Sciatic nerve (tissue), 2 donors: ENCODE data around the gene ABLIM2. TPM values are rescaled to one million over a fixed set of nuclear protein-coding genes. Genes with fewer than 3 reads are reported as not detected.
"Not testable (repeated sequence)": the region's sequence is repeated elsewhere in the genome, so short reads cannot be mapped to it uniquely, and the experiment has no call there.

ENCODE experiments used
- ATAC-seq: fragments of 200-7000 bp; cut with Tn5 transposase; one replicate; pipeline ENCODE4 v1.9.1; 2020; ENCODE audit warnings: mild to moderate bottlenecking, moderate library complexity
- DNase-seq: peaks from one replicate; pipeline ENCODE4 v3.0.0-alpha.2; 2020; ENCODE audit warnings: low spot score
- intact Hi-C: fragments of 100-400 bp; cut with DNase I; formaldehyde crosslinking; loops from one replicate; pipeline ENCODE4 v1.14.2; 2022
- microRNA-seq: library from miRNA; unstranded; fragments of <30 nt; microRNA quantifications from one replicate; pipeline ENCODE4 v1.2.0, GENCODE V29; 2020
- total RNA-seq: library from RNA; stranded (reverse); fragmentation: NEBNext Ultra II Directional; extraction: Animal tissue kit (Norgen Biotek cat#: 25700); gene quantifications from one replicate; pipeline ENCODE4 v1.2.1, GENCODE V29; 2021
- donor health status: DM: no; HTN: no; CAD: no.
- donor health status: DM: no; HTN: no; CAD: no.

ABLIM2 gene
- total RNA-seq, 1 donor from 2014 or later: 44.4 TPM

- intact Hi-C loops: no loop called here
Measured at GRCh38 chr4:7928711-7929110, 229.9 kb downstream of the ABLIM2 start.

GRCh38 chr4:7926822-7927221 lies 231.8 kb downstream of the ABLIM2 start:
- ATAC-seq: no peak
- intact Hi-C loops: no loop called here
- DNase-seq: no peak

More at GRCh38 chr4:7928711-7929110, 229.9 kb downstream of the ABLIM2 start:
- DNase-seq (no peak), ATAC-seq (no peak)

GRCh38 chr4:7924570-7924969 lies 234.0 kb downstream of the ABLIM2 start:
- no peak for DNase-seq
- no peak for ATAC-seq
- intact Hi-C loops: no loop called here

- intact Hi-C loops: no loop called here
- ATAC-seq: no peak
Measured at GRCh38 chr4:7924163-7924562, 234.4 kb downstream of the ABLIM2 start.

GRCh38 chr4:7922466-7922865 lies 236.1 kb downstream of the ABLIM2 start:
- no peak for DNase-seq
- no peak for ATAC-seq
- intact Hi-C loops: no loop called here

More at GRCh38 chr4:7924163-7924562, 234.4 kb downstream of the ABLIM2 start:
- no peak for DNase-seq

GRCh38 chr4:7918981-7919380 lies 239.6 kb downstream of the ABLIM2 start:
- intact Hi-C loops: no loop called here
- ATAC-seq (no peak), DNase-seq (no peak)

- DNase-seq, intact Hi-C loops, ATAC-seq: not testable (repeated sequence)
Measured at GRCh38 chr4:7918187-7918586, 240.4 kb downstream of the ABLIM2 start.

GRCh38 chr4:7917669-7918068 lies 240.9 kb downstream of the ABLIM2 start:
- DNase-seq (no peak), ATAC-seq (no peak)
- intact Hi-C loops: no loop called here

- ATAC-seq (no peak), DNase-seq (no peak)
- intact Hi-C loops: no loop called here
Measured at GRCh38 chr4:7915875-7916242, 242.8 kb downstream of the ABLIM2 start.

Small RNA genes lying within 50 kb of the gene (microRNA-seq; reads per million reads assigned to microRNA genes)
- 2,105 reads per million, percentile 88 among the genes with 10 or more reads in this experiment for gene MIR95

Other genes with a start within 250 kb of the ABLIM2 start
- gene AFAP1, start 219.0 kb downstream of the ABLIM2 start, total RNA-seq: 64.5 TPM
- 52.2 TPM for gene SH3TC1, start 40.5 kb upstream of the ABLIM2 start, total RNA-seq
- 23.7 TPM for gene HTRA3, start 110.9 kb upstream of the ABLIM2 start, total RNA-seq